Measurements from ENCODE around the gene COL12A1. TPM values are rescaled to one million over a fixed set of nuclear protein-coding genes. Genes with fewer than 3 reads are reported as not detected.

Gene COL12A1
- total RNA-seq, 1 donor = 1,591 TPM

DNA sequence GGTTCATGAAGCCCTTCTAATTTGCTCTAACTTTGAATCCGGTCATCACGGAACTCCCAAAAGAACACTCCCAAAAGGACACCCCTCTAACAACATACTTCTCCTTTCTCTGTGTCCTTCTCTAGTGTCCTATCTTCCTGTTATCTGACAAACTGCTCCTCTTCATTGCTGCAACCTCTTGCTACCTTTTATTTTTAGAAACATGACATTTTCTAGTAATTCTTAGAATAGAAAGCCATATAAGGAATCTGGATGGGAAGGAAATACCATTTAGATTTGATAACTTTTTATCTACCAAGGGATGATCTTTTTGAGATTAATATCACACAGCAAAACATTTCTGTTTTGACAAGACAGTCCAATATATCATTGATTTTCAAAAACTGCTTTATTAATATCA lies 63.1 kb downstream of the COL12A1 start:
- Histone ChIP-seq H3K4me2 (ENCODE audit: insufficient read depth, low read length) (no peak overlapping the region), H3K9me3 (ENCODE audit: low read depth, low read length) (no peaks in the 10 kb centered on the region), H4K20me1 (ENCODE audit: insufficient read depth, low read length) (peaks cover 10% of the 10 kb centered on the region), H3K27ac (ENCODE audit: low read depth, low read length) (peak overlapping the region; percentile 35), H3K4me1 (ENCODE audit: insufficient read depth, low read length) (peaks cover 18% of the 10 kb centered on the region), H3K79me2 (ENCODE audit: insufficient read depth, low read length) (no peaks in the 10 kb centered on the region), H3K36me3 (ENCODE audit: insufficient read depth, low read length) (peaks cover 96% of the 10 kb centered on the region), H3K27me3 (ENCODE audit: insufficient read depth, low read length) (no peaks in the 10 kb centered on the region), H2AFZ (ENCODE audit: low read length) (no peak overlapping the region), H3K4me3 (ENCODE audit: insufficient read depth, low read length) (no peak overlapping the region)
- TF ChIP-seq, protein P1, sequence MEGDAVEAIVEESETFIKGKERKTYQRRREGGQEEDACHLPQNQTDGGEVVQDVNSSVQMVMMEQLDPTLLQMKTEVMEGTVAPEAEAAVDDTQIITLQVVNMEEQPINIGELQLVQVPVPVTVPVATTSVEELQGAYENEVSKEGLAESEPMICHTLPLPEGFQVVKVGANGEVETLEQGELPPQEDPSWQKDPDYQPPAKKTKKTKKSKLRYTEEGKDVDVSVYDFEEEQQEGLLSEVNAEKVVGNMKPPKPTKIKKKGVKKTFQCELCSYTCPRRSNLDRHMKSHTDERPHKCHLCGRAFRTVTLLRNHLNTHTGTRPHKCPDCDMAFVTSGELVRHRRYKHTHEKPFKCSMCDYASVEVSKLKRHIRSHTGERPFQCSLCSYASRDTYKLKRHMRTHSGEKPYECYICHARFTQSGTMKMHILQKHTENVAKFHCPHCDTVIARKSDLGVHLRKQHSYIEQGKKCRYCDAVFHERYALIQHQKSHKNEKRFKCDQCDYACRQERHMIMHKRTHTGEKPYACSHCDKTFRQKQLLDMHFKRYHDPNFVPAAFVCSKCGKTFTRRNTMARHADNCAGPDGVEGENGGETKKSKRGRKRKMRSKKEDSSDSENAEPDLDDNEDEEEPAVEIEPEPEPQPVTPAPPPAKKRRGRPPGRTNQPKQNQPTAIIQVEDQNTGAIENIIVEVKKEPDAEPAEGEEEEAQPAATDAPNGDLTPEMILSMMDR (IDR thresholded peaks at IDR 0.05; ENCODE audit: extremely low read depth, low read depth, low read length) = no peak
- no peak for DNase-seq (ENCODE audit: insufficient read length, low spot score, missing footprints)

- H3K36me3 ChIP-seq (ENCODE audit: insufficient read depth, low read length) = peaks cover 99% of the 10 kb centered on the region
Measured at GRCh38 chr6:75135876-75136275, 70.0 kb downstream of the COL12A1 start.

DNA sequence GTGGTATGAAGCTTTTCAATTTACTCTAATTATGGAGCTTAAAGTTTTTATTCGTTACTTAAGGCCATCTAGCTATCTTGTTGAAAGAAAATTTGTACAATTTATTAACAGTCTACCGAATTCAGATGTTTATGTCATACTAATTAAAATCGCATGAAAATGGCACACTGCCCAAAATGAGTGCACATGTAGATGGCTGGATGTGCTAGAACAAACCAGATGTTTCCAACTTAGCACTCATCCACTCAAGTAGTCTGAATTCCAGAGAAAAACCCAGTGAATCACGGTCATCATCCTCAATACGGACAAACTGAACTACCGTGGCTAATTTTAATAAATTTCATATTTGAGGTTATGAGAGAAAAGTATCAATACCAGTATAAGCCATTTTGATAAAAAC lies 70.4 kb downstream of the COL12A1 start:
- no peak overlapping the region for H3K27ac ChIP-seq (ENCODE audit: low read depth, low read length)
- TF ChIP-seq, protein P1 (IDR thresholded peaks at IDR 0.05; ENCODE audit: extremely low read depth, low read depth, low read length) = no peak
- no peak for DNase-seq (ENCODE audit: insufficient read length, low spot score, missing footprints)
- H3K36me3 ChIP-seq (ENCODE audit: insufficient read depth, low read length) = peaks cover 99% of the 10 kb centered on the region
- peaks cover 6% of the 10 kb centered on the region for H4K20me1 ChIP-seq (ENCODE audit: insufficient read depth, low read length)
- no peaks in the 10 kb centered on the region for H3K27me3 ChIP-seq (ENCODE audit: insufficient read depth, low read length)
- no peak overlapping the region for H3K4me3 ChIP-seq (ENCODE audit: insufficient read depth, low read length)
- H3K4me2 ChIP-seq (ENCODE audit: insufficient read depth, low read length) = no peak overlapping the region
- no peaks in the 10 kb centered on the region for H3K9me3 ChIP-seq (ENCODE audit: low read depth, low read length)
- H2AFZ ChIP-seq (ENCODE audit: low read length) = no peak overlapping the region
- H3K4me1 ChIP-seq (ENCODE audit: insufficient read depth, low read length) = no peaks in the 10 kb centered on the region
- H3K79me2 ChIP-seq (ENCODE audit: insufficient read depth, low read length) = no peaks in the 10 kb centered on the region

More at GRCh38 chr6:75135876-75136275, 70.0 kb downstream of the COL12A1 start:
- no peaks in the 10 kb centered on the region for H3K4me1 ChIP-seq (ENCODE audit: insufficient read depth, low read length)
- no peak overlapping the region for H3K27ac ChIP-seq (ENCODE audit: low read depth, low read length)
- TF ChIP-seq, protein P1 (IDR thresholded peaks at IDR 0.05; ENCODE audit: extremely low read depth, low read depth, low read length) = no peak
- peaks cover 6% of the 10 kb centered on the region for H4K20me1 ChIP-seq (ENCODE audit: insufficient read depth, low read length)
- H3K9me3 ChIP-seq (ENCODE audit: low read depth, low read length) = no peaks in the 10 kb centered on the region
- H3K4me3 ChIP-seq (ENCODE audit: insufficient read depth, low read length) = no peak overlapping the region
- H3K4me2 ChIP-seq (ENCODE audit: insufficient read depth, low read length) = no peak overlapping the region
- no peak overlapping the region for H2AFZ ChIP-seq (ENCODE audit: low read length)
- no peaks in the 10 kb centered on the region for H3K79me2 ChIP-seq (ENCODE audit: insufficient read depth, low read length)
- no peaks in the 10 kb centered on the region for H3K27me3 ChIP-seq (ENCODE audit: insufficient read depth, low read length)
- DNase-seq (ENCODE audit: insufficient read length, low spot score, missing footprints) = no peak

DNA sequence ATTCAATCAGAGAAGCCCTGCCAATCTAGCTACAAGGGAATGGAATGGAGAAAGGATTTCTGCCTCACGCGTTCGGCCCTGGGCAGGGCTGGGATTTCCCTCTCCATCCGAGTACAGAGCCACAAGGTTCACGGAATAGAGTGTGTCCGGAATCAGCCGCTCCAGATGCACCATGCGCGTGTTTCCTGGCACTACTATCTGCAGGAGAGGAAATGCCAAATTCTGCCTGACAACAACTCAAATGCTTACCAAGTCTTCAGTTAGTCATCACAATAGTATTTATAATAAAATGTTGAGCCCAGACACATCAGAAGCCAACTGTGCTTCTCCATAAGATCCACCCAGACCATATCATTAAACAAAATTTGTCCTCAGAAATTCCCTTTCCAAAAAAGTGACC lies 75.1 kb downstream of the COL12A1 start:
- no peak overlapping the region for H2AFZ ChIP-seq (ENCODE audit: low read length)
- H3K27ac ChIP-seq (ENCODE audit: low read depth, low read length) = peak overlapping the region; percentile 25
- H3K4me2 ChIP-seq (ENCODE audit: insufficient read depth, low read length) = no peak overlapping the region

More for the DNA sequence above, 75.1 kb downstream of the COL12A1 start:
- peaks cover 3% of the 10 kb centered on the region for H3K4me1 ChIP-seq (ENCODE audit: insufficient read depth, low read length)
- H3K9me3 ChIP-seq (ENCODE audit: low read depth, low read length) = no peaks in the 10 kb centered on the region
- peaks cover 100% of the 10 kb centered on the region for H3K36me3 ChIP-seq (ENCODE audit: insufficient read depth, low read length)
- TF ChIP-seq, protein P1 (IDR thresholded peaks at IDR 0.05; ENCODE audit: extremely low read depth, low read depth, low read length) = no peak
- no peaks in the 10 kb centered on the region for H3K27me3 ChIP-seq (ENCODE audit: insufficient read depth, low read length)
- H4K20me1 ChIP-seq (ENCODE audit: insufficient read depth, low read length) = peaks cover 6% of the 10 kb centered on the region
- no peak for DNase-seq (ENCODE audit: insufficient read length, low spot score, missing footprints)
- no peaks in the 10 kb centered on the region for H3K79me2 ChIP-seq (ENCODE audit: insufficient read depth, low read length)
- H3K4me3 ChIP-seq (ENCODE audit: insufficient read depth, low read length) = no peak overlapping the region
